OCI-LY7 (cell line): ENCODE measurements around the gene CHI3L2. TPM values are rescaled to one million over a fixed set of nuclear protein-coding genes. Genes with fewer than 3 reads are reported as not detected.

Experiments used
- BruUV-seq: library from RNA; stranded (reverse); fragments of 400-500 nt; replicated peaks from 2 replicates; lab custom pipeline; 2021; lab: Mats Ljungman, UMichigan
- CTCF ChIA-PET: fragments of 300-600 bp; sonication (Branson Sonifier 250); formaldehyde crosslinking; loops from one replicate; lab custom pipeline; 2022; ENCODE audit warnings: antibody characterized with exemption; ENCODE audit not compliant: unreplicated experiment; lab: Charles Lee
- POLR2A ChIA-PET: fragments of 300-600 bp; sonication (Branson Sonifier 250); formaldehyde crosslinking; loops from one replicate; lab custom pipeline; 2022; ENCODE audit warnings: antibody characterized with exemption; lab: Charles Lee
- DNase-seq: peaks from one replicate; pipeline ENCODE4 v3.0.0-alpha.2; 2015; ENCODE audit warnings: low spot score
- H2AFZ ChIP-seq: fragments of 200-600 bp; sonication (generic), shearing (Covaris generic); 2 replicates; pipeline ENCODE4 v1.6.1; 2014; ENCODE audit warnings: mild to moderate bottlenecking, antibody characterized with exemption, low read length, moderate library complexity
- H3K27ac ChIP-seq: fragments of 200-600 bp; sonication (generic); 2 replicates; pipeline ENCODE4 v1.5.1; 2014; ENCODE audit warnings: mixed run types, low read depth, mild to moderate bottlenecking, moderate library complexity, low read length, inconsistent platforms; ENCODE audit not compliant: poor library complexity, severe bottlenecking
- H3K36me3 ChIP-seq: fragments of 200-600 bp; sonication (generic); 2 replicates; pipeline ENCODE4 v1.6.1; 2014; ENCODE audit warnings: mild to moderate bottlenecking, antibody characterized with exemption, low read length, moderate library complexity, mixed read lengths; ENCODE audit not compliant: insufficient read depth
- H3K4me1 ChIP-seq: fragments of 200-600 bp; sonication (generic); 2 replicates; pipeline ENCODE4 v1.5.1; 2014; ENCODE audit warnings: mild to moderate bottlenecking, low read length; ENCODE audit not compliant: insufficient read depth, poor library complexity, severe bottlenecking
- H3K4me2 ChIP-seq: fragments of 200-600 bp; sonication (generic); 2 replicates; pipeline ENCODE4 v1.6.1; 2014; ENCODE audit warnings: mild to moderate bottlenecking, low read length
- H3K4me3 ChIP-seq: fragments of 200-600 bp; sonication (generic); 2 replicates; pipeline ENCODE4 v1.5.1; 2014; ENCODE audit warnings: mild to moderate bottlenecking, low read depth, low read length; ENCODE audit not compliant: poor library complexity, severe bottlenecking
- H3K79me2 ChIP-seq: fragments of 200-600 bp; sonication (generic); 2 replicates; pipeline ENCODE4 v1.6.1; 2016; ENCODE audit warnings: low read depth, mild to moderate bottlenecking, low read length, moderate library complexity, mixed read lengths; ENCODE audit not compliant: insufficient read depth
- H3K9me2 ChIP-seq: fragments of 200-600 bp; sonication (generic); 2 replicates; pipeline ENCODE4 v1.6.1; 2016; ENCODE audit warnings: mild to moderate bottlenecking, low read length, mixed read lengths; ENCODE audit not compliant: insufficient read depth
- H3K9me3 ChIP-seq: fragments of 200-600 bp; sonication (generic); 2 replicates; pipeline ENCODE4 v1.6.1; 2014; ENCODE audit warnings: mild to moderate bottlenecking, mixed run types, low read length, mixed read lengths
- H4K20me1 ChIP-seq: fragments of 200-600 bp; sonication (generic); 2 replicates; pipeline ENCODE4 v1.6.1; 2014; ENCODE audit warnings: mild to moderate bottlenecking, antibody characterized with exemption, low read length, moderate library complexity, mixed read lengths; ENCODE audit not compliant: insufficient read depth
- CTCF ChIP-seq: fragments of 200-600 bp; sonication (generic); conservative IDR thresholded peaks from 2 replicates; pipeline ENCODE4 v1.5.1; 2014; ENCODE audit warnings: mild to moderate bottlenecking, antibody characterized with exemption, low read length, moderate library complexity, mixed read lengths
- EZH2phosphoT487 ChIP-seq: fragments of 200-600 bp; sonication (generic); IDR thresholded peaks from 2 replicates; pipeline ENCODE4 v1.6.1; 2018; ENCODE audit warnings: low read depth, borderline replicate concordance, mild to moderate bottlenecking, mixed run types, antibody characterized with exemption, low read length, moderate library complexity, mixed read lengths
- intact Hi-C: fragments of 100-400 bp; cut with micrococcal nuclease; formaldehyde crosslinking; loops from one replicate; pipeline ENCODE4 v1.10.0; 2022; ENCODE audit not compliant: unreplicated experiment
- total RNA-seq, 2 experiments: library from RNA; depleted of rRNA in 1 of 2; stranded (reverse); fragments of >200 nt in 1 of 2; shearing (Covaris generic) in 1 of 2; gene quantifications; 2 replicates each; pipeline ENCODE4 v1.2.3, GENCODE V29; 2014 to 2022

Gene CHI3L2
- total RNA-seq, 2 experiments from 2014 or later, result 37.1 to 88.7 TPM

GRCh38 chr1:111205714-111206050, 21.8 kb upstream of the CHI3L2 start:
- TF ChIP-seq EZH2phosphoT487, result no peak
- TF ChIP-seq CTCF, result no peak
- H2AFZ ChIP-seq, result peak overlapping the region; percentile 66; the same call in 1 of the 2 replicates
- peaks cover 7% of the 10 kb centered on the region; the same call in 1 of the 2 replicates for H3K79me2 ChIP-seq
- peak overlapping the region; percentile 98; the same call in 1 of the 2 replicates for H3K4me2 ChIP-seq
- H3K9me3 ChIP-seq, result no peaks in the 10 kb centered on the region
- H3K4me3 ChIP-seq, result no peak overlapping the region
- peaks cover 54% of the 10 kb centered on the region for H3K4me1 ChIP-seq
- no peak for DNase-seq
- POLR2A ChIA-PET, result interaction anchor here (0.9 to 1.3 kb wide), 2 partner anchors 8 to 9 kb away, joined by 3 to 5 read pairs; no protein-coding TSS in a partner anchor
- H3K9me2 ChIP-seq, result no peaks in the 10 kb centered on the region
- BruUV-seq, result no TSS peak
- no peaks in the 10 kb centered on the region for H4K20me1 ChIP-seq
- peak overlapping the region; percentile 67 for H3K27ac ChIP-seq
- intact Hi-C loops, result loop anchor here (2.0 kb wide), 1 partner anchor 15 kb away; no protein-coding TSS in a partner anchor
- no peaks in the 10 kb centered on the region for H3K36me3 ChIP-seq
- CTCF ChIA-PET, result no interaction called here

- Histone ChIP-seq H3K9me3 (no peaks in the 10 kb centered on the region), H2AFZ (no peak overlapping the region), H3K4me2 (no peak overlapping the region), H3K4me1 (peaks cover 39% of the 10 kb centered on the region), H3K36me3 (no peaks in the 10 kb centered on the region), H3K9me2 (no peaks in the 10 kb centered on the region), H3K4me3 (no peak overlapping the region), H4K20me1 (no peaks in the 10 kb centered on the region), H3K27ac (no peak overlapping the region), H3K79me2 (no peaks in the 10 kb centered on the region)
- TF ChIP-seq EZH2phosphoT487 (no peak), CTCF (no peak)
- no peak for DNase-seq
- ChIA-PET CTCF (no interaction called here), POLR2A (interaction anchor here (0.6 kb wide), 1 partner anchor 12 kb away, joined by 4 read pairs; no protein-coding TSS in a partner anchor)
- BruUV-seq, result no TSS peak
- intact Hi-C loops, result no loop called here
Observed at GRCh38 chr1:111208921-111209320, 18.6 kb upstream of the CHI3L2 start.

GRCh38 chr1:111209622-111210021, 17.9 kb upstream of the CHI3L2 start:
- POLR2A ChIA-PET, result interaction anchor here (0.8 kb wide), 1 partner anchor 10 kb away, joined by 3 read pairs; no protein-coding TSS in a partner anchor
- Histone ChIP-seq H3K9me2 (no peaks in the 10 kb centered on the region), H3K4me2 (no peak overlapping the region), H2AFZ (no peak overlapping the region), H3K9me3 (no peaks in the 10 kb centered on the region), H3K79me2 (no peaks in the 10 kb centered on the region), H3K27ac (no peak overlapping the region), H3K4me1 (peaks cover 39% of the 10 kb centered on the region), H3K36me3 (no peaks in the 10 kb centered on the region), H3K4me3 (no peak overlapping the region), H4K20me1 (no peaks in the 10 kb centered on the region)
- BruUV-seq, result no TSS peak
- intact Hi-C loops, result loop anchor here (10.0 kb wide), 1 partner anchor 415 kb away; no protein-coding TSS in a partner anchor
- CTCF ChIA-PET, result interaction anchor here (0.5 kb wide), 1 partner anchor 308 kb away, joined by 3 read pairs; no protein-coding TSS in a partner anchor
- DNase-seq, result no peak
- TF ChIP-seq EZH2phosphoT487 (no peak), CTCF (no peak)
